GM12872 (cell line): ENCODE measurements around the gene RYR3.

Source experiments
- CTCF ChIP-seq: IDR thresholded peaks from 3 replicates; pipeline ENCODE4 v1.5.1; 2011; ENCODE audit warnings: low read depth, mild to moderate bottlenecking, low read length, moderate library complexity; ENCODE audit not compliant: insufficient read depth

The RYR3 gene

GRCh38 chr15:33641069-33641468, 330.3 kb downstream of the RYR3 start:
- TF ChIP-seq CTCF, result no peak

GRCh38 chr15:33644304-33644703, 333.5 kb downstream of the RYR3 start:
- no peak for TF ChIP-seq CTCF

- TF ChIP-seq CTCF, result no peak
These were observed 336.0 kb downstream of the RYR3 start for GRCh38 chr15:33646744-33647143.

- TF ChIP-seq CTCF, result no peak
These were observed 338.6 kb downstream of the RYR3 start for GRCh38 chr15:33649217-33649933.

GRCh38 chr15:33654860-33655259, 344.1 kb downstream of the RYR3 start:
- TF ChIP-seq CTCF, result no peak

- TF ChIP-seq CTCF, result no peak
These were observed 344.7 kb downstream of the RYR3 start for GRCh38 chr15:33655488-33655887.

- TF ChIP-seq CTCF, result no peak
These were observed 345.4 kb downstream of the RYR3 start for GRCh38 chr15:33656168-33656567.
